ENCODE results near the gene MRC2. TPM values are rescaled to one million over a fixed set of nuclear protein-coding genes. Genes with fewer than 3 reads are reported as not detected.

Gene MRC2
- polyA plus RNA-seq, 1 of the 3 experiments (the other 2 are of a cell fraction): 213 TPM

- Histone ChIP-seq H3K9ac (no peak overlapping the region), H3K27me3 (ENCODE audit: insufficient read depth) (no peaks in the 10 kb centered on the region), H3K4me3 (ENCODE audit: low read depth in 2 of 2, low read length in 1 of 2) (no peak overlapping the region), H3K36me3 (replicated peaks in 1 of 2; ENCODE audit: control insufficient read depth in 1 of 2, insufficient read depth in 2 of 2, low read length in 1 of 2) (peaks cover 81 to 82% of the 10 kb centered on the region in 2 experiments), H3K27ac (ENCODE audit: low read depth in 2 of 2, low read length in 1 of 2) (no peak overlapping the region), H3K4me1 (ENCODE audit: control insufficient read depth in 1 of 2, insufficient read depth in 2 of 2, low read depth in 1 of 2, low read length in 1 of 2) (no peaks in the 10 kb centered on the region; a peak in 1 of 4 replicates), H3K79me2 (ENCODE audit: insufficient read depth) (peaks cover 13% of the 10 kb centered on the region; the same call in 1 of the 2 replicates), H4K20me1 (ENCODE audit: insufficient read depth) (no peaks in the 10 kb centered on the region), H3F3A (replicated peaks; ENCODE audit: insufficient read depth) (peaks cover 13% of the 10 kb centered on the region), H3K9me3 (no peaks in the 10 kb centered on the region), H2AFZ (ENCODE audit: low read depth) (no peak overlapping the region), H3K4me2 (no peak overlapping the region), H3K9me2 (no peaks in the 10 kb centered on the region)
- CTCF ChIA-PET: interaction anchor here (1.1 to 8.6 kb wide), 4 partner anchors 7 to 25 kb away, joined by 3 to 67 read pairs (median 19); no protein-coding TSS in a partner anchor
- POLR2A ChIA-PET: no interaction called here
- 100% methylated on average over 10 of the region's 10 CpGs for WGBS (ENCODE audit: low lambda C conversion rate)
- TF ChIP-seq REST (IDR thresholded peaks at IDR 0.05; ENCODE audit: low read depth, low read length) (no peak), FOSL2 (IDR thresholded peaks at IDR 0.05; ENCODE audit: borderline replicate concordance, low read depth) (no peak), POLR2AphosphoS5 (IDR thresholded peaks at IDR 0.05; ENCODE audit: low read depth, low read length) (no peak), MAX (IDR thresholded peaks at IDR 0.05; ENCODE audit: low read depth) (no peak), ZBTB33 (IDR thresholded peaks at IDR 0.05; ENCODE audit: borderline replicate concordance, low read depth) (no peak), TCF12 (IDR thresholded peaks at IDR 0.05) (no peak), FOXM1 (IDR thresholded peaks at IDR 0.05; ENCODE audit: low read depth) (no peak), JUND (IDR thresholded peaks at IDR 0.05) (no peak), TEAD4 (IDR thresholded peaks at IDR 0.05; ENCODE audit: borderline replicate concordance, insufficient read depth) (no peak), RXRA (IDR thresholded peaks at IDR 0.05; ENCODE audit: borderline replicate concordance, low read depth) (no peak), USF1 (IDR thresholded peaks at IDR 0.05; ENCODE audit: borderline replicate concordance, low read depth) (no peak), NFIC (IDR thresholded peaks at IDR 0.05; ENCODE audit: borderline replicate concordance) (no peak), SMC3 (IDR thresholded peaks at IDR 0.05; ENCODE audit: low read depth, low read length) (no peak)
- DNase-seq: peak; percentile 47
These were observed 50.9 kb downstream of the MRC2 start for GRCh38 chr17:62678214-62678919.

Measured in SK-N-SH (cell line).